HL-60 (cell line): ENCODE measurements around the gene BMAL1.

Experiments
- DNase-seq, 2 experiments: peaks; one replicate each; pipeline ENCODE4 v3.0.0-alpha.2; 2010 to 2020; ENCODE audit warnings: low read depth in 1 of 2, low spot score in 1 of 2
- H3K27ac ChIP-seq: fragments of 250-450 bp; sonication (Bioruptor Pico); replicated peaks from 2 replicates; pipeline ENCODE4 v1.5.1; 2020; ENCODE audit warnings: mild to moderate bottlenecking, moderate library complexity
- H3K27me3 ChIP-seq: fragments of 250-450 bp; sonication (Bioruptor Pico); 2 replicates; pipeline ENCODE4 v1.5.1; 2021; ENCODE audit warnings: mild to moderate bottlenecking, moderate library complexity; ENCODE audit not compliant: insufficient read depth, poor library complexity, severe bottlenecking
- H3K4me3 ChIP-seq: replicated peaks from 2 replicates; pipeline ENCODE4 v1.5.1; 2011; ENCODE audit warnings: mild to moderate bottlenecking, control low read depth, low read length; ENCODE audit not compliant: insufficient read depth
- CTCF ChIP-seq: IDR thresholded peaks from one replicate; pipeline ENCODE4 v1.5.1; 2011; ENCODE audit warnings: low read length, control low read depth, inconsistent platforms; ENCODE audit not compliant: insufficient read depth
- GABPA ChIP-seq: IDR thresholded peaks from 2 replicates; pipeline ENCODE4 v1.6.1; 2012; ENCODE audit warnings: low read depth
- POLR2AphosphoS5 ChIP-seq: IDR thresholded peaks from 2 replicates; pipeline ENCODE4 v1.6.1; 2012; ENCODE audit warnings: low read depth
- REST ChIP-seq: IDR thresholded peaks from 2 replicates; pipeline ENCODE4 v1.6.1; 2012; ENCODE audit warnings: low read depth; ENCODE audit not compliant: insufficient replicate concordance
- SPI1 ChIP-seq: IDR thresholded peaks from 2 replicates; pipeline ENCODE4 v1.6.1; 2012; ENCODE audit warnings: low read depth, mild to moderate bottlenecking, borderline replicate concordance

The BMAL1 gene

GRCh38 chr11:13260963-13261588 is 16.5 kb upstream of the BMAL1 start:
- no peak for TF ChIP-seq SPI1
- no peak overlapping the region for H3K4me3 ChIP-seq
- DNase-seq, result no peak
- H3K27ac ChIP-seq, result no peak overlapping the region
- H3K27me3 ChIP-seq, result peaks cover 3% of the 10 kb centered on the region

GRCh38 chr11:13261591-13262061 is 16.0 kb upstream of the BMAL1 start:
- H3K4me3 ChIP-seq, result no peak overlapping the region
- no peak for DNase-seq
- TF ChIP-seq POLR2AphosphoS5 (no peak), REST (no peak), SPI1 (no peak), GABPA (no peak), CTCF (no peak)
- no peak overlapping the region for H3K27ac ChIP-seq
- H3K27me3 ChIP-seq, result peaks cover 3% of the 10 kb centered on the region

- DNase-seq, result no peak
- TF ChIP-seq SPI1, result no peak
- TF ChIP-seq GABPA, result no peak
- TF ChIP-seq POLR2AphosphoS5, result no peak
- TF ChIP-seq REST, result no peak
- TF ChIP-seq CTCF, result no peak
- H3K4me3 ChIP-seq, result no peak overlapping the region
- no peak overlapping the region for H3K27ac ChIP-seq
- H3K27me3 ChIP-seq, result peaks cover 3% of the 10 kb centered on the region
These were observed 15.5 kb upstream of the BMAL1 start for GRCh38 chr11:13262096-13262495.

- no peak for DNase-seq
- Histone ChIP-seq H3K27ac (no peak overlapping the region), H3K4me3 (no peak overlapping the region), H3K27me3 (peaks cover 6% of the 10 kb centered on the region)
- no peak for TF ChIP-seq CTCF
- no peak for TF ChIP-seq POLR2AphosphoS5
- no peak for TF ChIP-seq REST
- TF ChIP-seq SPI1, result no peak
- TF ChIP-seq GABPA, result no peak
These were observed 8.8 kb upstream of the BMAL1 start for GRCh38 chr11:13268791-13269190.
